Stimulated activated CD4-positive, alpha-beta T cell treated with anti-CD3 and anti-CD28 coated beads, Interleukin-12 subunit alpha, Interleukin-12 subunit beta, amount 100 ng/mL, for 4 hours (primary cell): ENCODE data around the gene CEP57L1.
"Not testable (repeated sequence)": the region's sequence is repeated elsewhere in the genome, so short reads cannot be mapped to it uniquely, and the experiment has no call there.

Experiments
- DNase-seq: peaks from one replicate; pipeline ENCODE4 v3.0.0-alpha.2; 2020

Gene CEP57L1

DNA sequence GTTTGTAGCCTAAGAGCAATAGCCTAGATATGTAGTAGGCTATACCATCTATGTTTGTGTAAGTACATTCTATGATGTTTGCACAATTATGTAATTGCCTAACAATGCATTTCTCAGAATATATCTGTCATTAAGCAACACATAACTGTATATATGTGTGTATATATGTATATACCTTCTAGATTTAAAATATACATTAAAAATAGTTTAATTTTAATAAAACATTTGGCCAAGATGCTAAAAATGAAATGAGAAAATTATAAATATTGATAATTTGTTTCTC, 21.2 kb upstream of the CEP57L1 start:
- DNase-seq, result no peak

GRCh38 chr6:109075934-109076333, 19.4 kb upstream of the CEP57L1 start:
- no peak for DNase-seq

DNA sequence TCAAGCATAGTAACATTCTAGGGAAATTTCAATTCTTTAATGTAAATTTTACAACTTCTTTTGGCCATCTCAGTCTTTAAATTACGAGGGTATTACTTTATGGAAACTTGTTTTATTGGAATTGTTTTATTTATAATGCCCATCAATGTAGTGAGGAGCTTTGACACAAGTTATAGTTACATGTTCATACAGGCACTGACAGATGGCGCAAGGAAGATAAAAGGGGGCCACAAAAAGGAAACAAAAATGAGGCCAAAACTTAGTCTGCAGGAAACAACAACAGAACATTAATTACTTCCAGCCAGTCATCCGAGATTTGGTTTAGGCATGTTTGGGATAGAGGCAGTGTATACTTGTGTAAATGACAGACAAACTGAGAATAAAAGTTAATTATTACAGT, 18.9 kb upstream of the CEP57L1 start:
- no peak for DNase-seq

GRCh38 chr6:109079981-109080380, 15.3 kb upstream of the CEP57L1 start:
- no peak for DNase-seq

- DNase-seq, result no peak
These were observed 14.3 kb upstream of the CEP57L1 start for GRCh38 chr6:109081026-109081425.

DNA sequence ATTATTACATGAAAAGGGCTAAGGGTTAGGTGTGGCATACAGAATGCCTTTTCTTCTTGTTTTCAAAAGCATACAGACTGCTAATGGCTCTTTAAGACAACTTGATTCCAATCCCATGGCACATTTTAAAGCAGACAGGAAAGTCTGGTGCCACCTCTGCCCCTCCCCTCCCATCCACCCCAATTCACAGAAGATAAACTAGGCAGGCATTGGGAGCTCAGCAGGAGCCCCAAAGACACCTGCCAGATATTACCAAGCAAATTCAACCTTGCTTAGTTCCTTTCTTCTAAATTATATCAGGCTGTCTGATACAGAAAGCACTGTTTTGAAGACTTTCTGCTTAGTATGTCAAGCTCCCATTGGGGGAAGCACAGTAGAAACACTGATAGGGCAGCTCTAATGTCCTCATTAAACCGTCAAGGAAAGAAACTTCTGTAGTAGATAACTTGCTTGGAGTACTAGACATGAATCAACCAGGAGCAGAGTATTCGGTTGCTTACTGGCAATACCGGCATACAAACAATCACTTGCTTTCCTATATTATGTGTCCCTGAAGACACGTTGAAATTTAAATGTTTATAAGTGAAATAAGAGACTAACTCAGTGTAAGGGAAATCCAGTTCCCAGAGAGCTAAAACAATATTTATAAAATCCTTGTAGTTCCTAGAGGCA, 13.7 kb upstream of the CEP57L1 start:
- no peak for DNase-seq

- no peak for DNase-seq
These were observed 13.1 kb upstream of the CEP57L1 start for GRCh38 chr6:109082188-109082577.

DNA sequence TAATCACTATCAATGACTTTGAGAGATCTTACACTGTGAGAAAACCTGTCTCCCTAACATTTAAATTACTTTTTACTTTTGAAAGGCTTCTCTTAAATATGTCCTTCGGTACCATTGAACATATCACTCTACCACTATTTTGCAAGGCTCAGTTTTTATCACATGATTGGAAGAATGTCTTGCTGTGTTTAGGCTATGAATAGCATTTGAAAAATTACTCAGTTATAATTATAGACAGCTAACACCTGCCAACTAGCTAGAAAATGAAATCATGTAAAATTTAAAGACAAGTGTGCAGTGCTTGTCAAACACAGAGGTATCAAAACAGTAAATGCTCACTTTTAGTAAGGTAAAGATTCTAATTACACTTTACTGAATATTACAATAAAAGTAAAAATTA, 11.7 kb upstream of the CEP57L1 start:
- no peak for DNase-seq

DNA sequence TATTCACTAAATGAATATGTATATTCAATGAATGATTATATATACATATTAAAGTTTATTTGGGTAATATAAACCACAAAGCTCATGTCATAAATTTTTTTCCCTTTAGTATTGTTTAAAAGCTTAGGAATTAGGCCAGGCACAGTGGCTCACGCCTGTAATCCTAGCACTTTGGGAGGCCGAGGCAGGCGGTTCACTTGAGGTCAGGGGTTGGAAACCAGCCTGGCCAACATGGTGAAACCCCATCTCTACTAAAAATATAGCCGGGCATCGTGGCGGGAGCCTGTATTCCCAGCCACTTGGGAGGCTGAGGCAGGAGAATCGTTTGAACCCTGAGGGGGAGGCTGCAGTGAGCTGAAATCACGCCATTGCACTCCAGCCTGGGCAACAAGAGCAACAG, 11.2 kb upstream of the CEP57L1 start:
- not testable (repeated sequence) for DNase-seq

- no peak for DNase-seq
These were observed 7.5 kb upstream of the CEP57L1 start for GRCh38 chr6:109087661-109088264.

- no peak for DNase-seq
These were observed 6.3 kb upstream of the CEP57L1 start for GRCh38 chr6:109088995-109089394.

DNA sequence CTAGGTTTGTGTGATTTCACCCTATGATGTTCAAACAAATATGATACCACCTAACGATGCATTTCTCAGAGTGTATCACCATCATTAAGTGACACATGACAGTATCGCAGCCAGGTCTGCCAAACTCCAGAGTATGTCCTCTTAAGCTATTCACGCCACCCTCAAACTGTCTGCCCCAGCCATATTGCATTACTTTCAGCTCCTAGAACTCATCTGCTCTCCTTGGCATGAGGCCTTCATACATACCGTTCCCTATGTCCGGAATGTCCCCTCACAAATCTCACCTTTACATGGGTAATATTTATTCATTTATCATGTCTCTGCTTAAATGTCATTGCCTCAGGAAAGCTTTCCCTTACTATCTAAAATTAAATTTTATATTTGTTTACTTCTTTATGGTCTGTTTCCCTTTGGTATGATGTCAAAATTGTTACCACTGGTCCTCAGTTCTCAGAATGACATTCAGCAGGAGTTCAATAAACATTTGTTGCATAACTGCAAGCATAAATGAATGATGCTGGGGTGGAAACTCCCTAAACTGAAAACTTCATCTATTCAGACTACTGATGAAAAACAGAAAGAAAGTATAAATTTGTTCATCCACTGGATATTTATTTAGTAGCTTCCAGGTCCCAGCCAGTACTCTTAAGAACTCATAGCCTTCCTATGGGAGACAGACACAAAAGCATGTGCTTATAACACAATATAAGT, 3.8 kb upstream of the CEP57L1 start:
- DNase-seq, result no peak

- DNase-seq, result no peak
These were observed 3.2 kb upstream of the CEP57L1 start for GRCh38 chr6:109092074-109092473.

DNA sequence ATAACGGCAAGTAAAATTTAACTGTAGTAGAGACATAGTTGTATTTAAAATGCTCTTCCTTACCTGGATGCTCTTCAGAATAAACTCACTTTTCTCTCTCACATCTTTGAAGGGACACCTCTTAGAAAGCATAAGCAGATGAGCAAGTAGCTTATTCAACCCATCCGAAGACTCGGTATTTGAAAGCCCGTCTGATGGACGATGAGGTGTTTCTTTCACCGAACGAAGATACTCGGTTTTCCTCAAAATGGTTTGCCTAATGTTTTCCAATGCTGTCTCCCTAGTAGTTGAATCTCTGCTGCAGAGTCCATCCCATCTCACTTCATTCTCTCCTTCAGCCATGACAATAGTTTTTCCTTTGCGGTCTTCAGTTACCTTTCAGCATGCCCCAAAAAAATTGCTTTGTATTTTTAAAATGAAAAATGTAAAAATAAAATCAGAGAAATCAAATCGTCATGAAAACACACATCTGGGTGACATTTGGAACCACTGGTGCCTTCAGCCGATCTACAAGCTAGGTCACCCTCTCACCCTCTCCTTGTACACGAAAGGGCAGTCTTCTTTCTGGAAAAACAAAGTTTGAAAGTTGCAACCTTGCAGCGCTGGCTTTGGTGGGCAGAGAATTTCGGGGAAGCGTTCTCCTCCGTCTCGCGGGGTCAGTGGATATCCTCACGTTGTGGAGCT, 1.4 kb upstream of the CEP57L1 start:
- no peak for DNase-seq

DNA sequence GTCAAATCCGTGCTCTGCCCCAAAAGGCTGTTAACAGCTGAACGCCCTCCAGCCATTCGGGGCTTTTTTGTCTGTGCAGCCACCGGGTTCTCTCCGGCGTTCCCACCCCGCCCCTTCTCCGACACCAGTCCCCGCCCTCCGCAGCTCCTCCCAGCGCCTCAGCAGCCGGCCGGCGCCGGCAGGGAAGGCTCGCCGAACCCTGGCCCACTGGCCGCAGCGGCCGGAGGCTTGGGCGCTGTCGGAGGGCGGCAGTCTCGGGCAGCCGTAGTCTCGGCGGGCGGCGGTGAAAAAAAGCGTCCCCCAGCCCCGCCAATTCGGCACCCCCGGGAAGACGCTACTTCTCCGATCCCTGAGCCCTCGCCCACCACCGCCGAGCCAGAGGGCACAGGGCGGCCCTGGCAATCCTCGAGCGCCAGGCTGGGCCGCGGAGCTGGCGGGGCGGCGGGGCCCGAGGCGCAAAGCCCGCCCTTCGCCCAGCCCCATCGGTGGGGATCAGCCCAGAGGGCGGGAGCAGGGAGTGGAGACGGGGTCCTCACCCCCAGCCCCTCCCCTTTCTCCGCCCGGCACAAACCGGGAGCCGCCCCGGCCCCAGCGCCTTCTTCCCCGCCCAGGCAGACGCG, 781 bp upstream of the CEP57L1 start, which contains the start of gene SESN1:
SESN1 (minus strand) TSS at position 431 of the 620 bp plus-strand sequence. CDS start 773 bp downstream, outside the sequence.
- DNase-seq, result peak; percentile 80

GRCh38 chr6:109095835-109096084, 453 bp downstream of the CEP57L1 start:
- DNase-seq, result no peak

DNA sequence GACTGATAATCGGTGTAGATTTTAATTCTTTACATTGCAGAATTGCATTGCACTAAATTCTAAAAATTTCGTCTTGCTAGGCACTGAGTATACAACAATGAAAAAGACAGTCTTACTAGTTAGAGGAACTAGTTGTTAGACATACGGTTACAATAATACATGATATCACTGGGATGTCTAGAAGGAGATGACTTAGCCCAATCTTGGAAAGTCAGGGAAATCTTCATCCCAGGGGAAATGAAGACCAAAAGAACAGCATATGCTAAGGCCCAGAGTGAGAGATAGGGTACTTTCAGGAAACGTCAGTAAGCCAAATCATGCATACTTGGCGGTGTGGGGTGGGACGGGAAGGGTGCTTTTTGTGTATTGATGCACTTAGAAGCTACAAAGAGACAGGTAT, 901 bp downstream of the CEP57L1 start:
- no peak for DNase-seq

DNA sequence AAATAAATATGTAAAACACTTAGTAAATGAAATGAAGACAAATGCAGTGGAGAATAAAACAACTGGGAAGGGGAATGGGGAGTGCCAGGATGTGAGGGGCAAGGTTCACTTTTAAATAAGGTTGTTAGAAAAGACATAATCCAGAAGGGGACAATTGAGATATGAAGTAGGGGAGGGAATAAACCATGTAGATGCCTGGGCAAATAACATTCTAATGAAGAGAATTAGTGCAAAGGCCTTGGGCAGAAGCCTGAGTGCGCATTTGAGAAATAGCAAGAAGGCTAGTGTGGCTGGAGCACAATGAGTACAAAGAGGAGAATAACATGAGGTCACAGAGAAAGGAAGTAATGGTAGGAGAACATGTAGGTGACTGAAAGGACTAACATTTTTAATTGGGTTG, 2.4 kb downstream of the CEP57L1 start:
- no peak for DNase-seq

- no peak for DNase-seq
These were observed 7.5 kb downstream of the CEP57L1 start for GRCh38 chr6:109102762-109103161.

- DNase-seq, result no peak
These were observed 8.6 kb downstream of the CEP57L1 start for GRCh38 chr6:109103942-109104341.

- DNase-seq, result no peak
These were observed 9.2 kb downstream of the CEP57L1 start for GRCh38 chr6:109104512-109104911.

DNA sequence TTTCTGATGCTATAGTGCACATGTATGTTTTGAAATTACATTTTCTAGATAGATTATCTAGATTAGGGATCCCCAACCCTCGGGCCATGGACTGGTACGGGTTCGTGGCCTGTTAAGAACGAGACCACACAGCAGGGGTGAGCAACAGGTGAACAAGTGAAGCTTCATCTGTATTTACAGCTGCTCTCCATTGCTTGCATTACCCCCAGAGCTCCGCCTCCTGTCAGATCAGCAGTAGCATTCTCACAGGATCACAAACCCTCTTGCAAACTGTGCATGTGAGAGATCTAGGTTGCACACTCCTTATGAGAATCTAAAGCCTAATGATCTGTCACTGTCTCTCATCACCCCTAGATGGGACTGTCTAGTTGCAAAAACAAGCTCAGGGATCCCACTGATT, 10.4 kb downstream of the CEP57L1 start:
- no peak for DNase-seq

DNA sequence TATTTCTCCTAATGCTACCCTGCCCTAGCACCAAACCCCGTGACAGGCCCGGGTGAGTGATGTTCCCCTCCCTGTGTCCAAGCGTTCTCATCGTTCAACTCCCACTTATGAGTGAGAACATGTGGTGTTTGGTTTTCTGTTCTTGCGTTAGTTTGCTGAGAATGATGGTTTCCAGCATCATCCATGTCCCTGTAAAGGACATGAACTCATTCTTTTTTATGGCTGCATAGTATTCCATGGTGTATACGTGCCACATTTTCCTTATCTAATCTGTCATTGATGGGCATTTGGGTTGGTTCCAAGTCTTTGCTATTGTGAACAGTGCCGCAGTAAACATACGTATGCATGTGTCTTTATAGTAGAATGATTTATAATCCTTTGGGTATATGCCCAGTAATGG, 14.4 kb downstream of the CEP57L1 start:
- DNase-seq, result not testable (repeated sequence)

- DNase-seq, result not testable (repeated sequence)
These were observed 17.4 kb downstream of the CEP57L1 start for GRCh38 chr6:109112663-109113062.
